NCI-H1092 (cell line): ENCODE measurements around the gene PRR5L.
"Not testable (repeated sequence)": the region's sequence is repeated elsewhere in the genome, so short reads cannot be mapped to it uniquely, and the experiment has no call there.

Source experiments
- DNase-seq: peaks from one replicate; lab custom pipeline; 2025; lab: John Stamatoyannopoulos, UW

Gene PRR5L

GRCh38 chr11:36500315-36500721, 204.2 kb downstream of the PRR5L start:
- DNase-seq = no peak

- DNase-seq = no peak
Observed at GRCh38 chr11:36501236-36501635, 205.1 kb downstream of the PRR5L start.

- no peak for DNase-seq
Observed at GRCh38 chr11:36507824-36508489, 211.9 kb downstream of the PRR5L start.

- DNase-seq = no peak
Observed at GRCh38 chr11:36508743-36509142, 212.7 kb downstream of the PRR5L start.

GRCh38 chr11:36509201-36509639, 213.1 kb downstream of the PRR5L start:
- no peak for DNase-seq

- DNase-seq = peak; percentile 66
Observed at GRCh38 chr11:36509694-36510593, 213.9 kb downstream of the PRR5L start, which contains the start of gene TRAF6. TRAF6 (minus strand) TSS chr11:36510272; CDS start chr11:36501515, 8,757 bp downstream.

- DNase-seq = no peak
Observed at GRCh38 chr11:36510594-36510942, 214.5 kb downstream of the PRR5L start.

- DNase-seq = not testable (repeated sequence)
Observed at GRCh38 chr11:36511062-36511461, 215.0 kb downstream of the PRR5L start.

GRCh38 chr11:36512016-36512415, 215.9 kb downstream of the PRR5L start:
- DNase-seq = no peak

- DNase-seq = no peak
Observed at GRCh38 chr11:36513965-36514364, 217.9 kb downstream of the PRR5L start.
